Measurements from ENCODE around the gene FOXA2. TPM values are rescaled to one million over a fixed set of nuclear protein-coding genes. Genes with fewer than 3 reads are reported as not detected.

FOXA2 gene
- total RNA-seq, 1 experiment from 2014 or later: 28.0 TPM

DNA sequence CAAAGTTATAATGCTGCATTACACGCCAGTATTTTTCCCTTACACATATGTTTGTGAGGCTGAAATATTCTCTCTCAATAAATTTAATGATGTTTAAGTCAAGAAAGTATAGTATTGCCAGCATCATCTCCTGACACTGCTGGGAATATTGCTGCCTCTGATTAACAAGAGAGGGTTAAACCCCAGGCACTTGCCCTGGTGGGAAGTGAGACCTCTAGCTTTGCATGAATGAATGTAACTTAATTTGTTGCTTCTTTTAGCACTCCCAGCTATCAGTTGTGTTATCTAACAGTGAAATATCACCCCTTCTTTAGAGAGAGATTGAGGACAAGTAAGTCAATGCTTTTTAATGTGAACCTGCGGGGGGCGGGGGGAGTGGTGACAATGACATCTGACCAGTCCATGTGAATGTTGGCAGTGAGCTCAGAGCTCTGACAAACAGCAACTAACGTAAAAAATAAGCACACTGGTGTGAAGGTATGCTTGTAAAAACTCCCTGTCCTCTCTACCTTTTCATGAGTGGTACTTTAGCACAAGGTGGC is 9.8 kb downstream of the FOXA2 start:
- in situ Hi-C loops (cut with HindIII; ENCODE audit: low pct_unique_long_range_greater_than_20kb, low sequenced_read_pairs): no loop called here
- ChIA-PET CTCF (interaction anchor here (0.6 to 1.4 kb wide), 5 partner anchors 10 to 285 kb away, joined by 3 to 5 read pairs (median 4); partner anchors contain the start of gene FOXA2), POLR2A (no interaction called here)
- intact Hi-C loops (cut with micrococcal nuclease; ENCODE audit: unreplicated experiment): loop anchor here (10.0 kb wide), 1 partner anchor 780 kb away; the partner anchor contains the start of gene NXT1
- Histone ChIP-seq H3K36me3 (ENCODE audit: control insufficient read depth, insufficient read depth, low read length) (no peaks in the 10 kb centered on the region), H3K9me3 (ENCODE audit: control insufficient read depth, insufficient read depth, low read depth, low read length) (no peaks in the 10 kb centered on the region), H3K27ac (ENCODE audit: low read length) (peak overlapping the region; percentile 94), H3K4me1 (ENCODE audit: control insufficient read depth, insufficient read depth, low read length) (peaks cover 73% of the 10 kb centered on the region), H3K27me3 (ENCODE audit: control insufficient read depth, insufficient read depth, low read length) (no peaks in the 10 kb centered on the region; the same call in 1 of the 2 replicates), H3K4me3 (ENCODE audit: low read depth in 2 of 2, low read length in 2 of 2) (peak overlapping the region in 1 of 2 experiments; percentile 10; a peak in 1 of 4 replicates)
- TF ChIP-seq, protein P1, sequence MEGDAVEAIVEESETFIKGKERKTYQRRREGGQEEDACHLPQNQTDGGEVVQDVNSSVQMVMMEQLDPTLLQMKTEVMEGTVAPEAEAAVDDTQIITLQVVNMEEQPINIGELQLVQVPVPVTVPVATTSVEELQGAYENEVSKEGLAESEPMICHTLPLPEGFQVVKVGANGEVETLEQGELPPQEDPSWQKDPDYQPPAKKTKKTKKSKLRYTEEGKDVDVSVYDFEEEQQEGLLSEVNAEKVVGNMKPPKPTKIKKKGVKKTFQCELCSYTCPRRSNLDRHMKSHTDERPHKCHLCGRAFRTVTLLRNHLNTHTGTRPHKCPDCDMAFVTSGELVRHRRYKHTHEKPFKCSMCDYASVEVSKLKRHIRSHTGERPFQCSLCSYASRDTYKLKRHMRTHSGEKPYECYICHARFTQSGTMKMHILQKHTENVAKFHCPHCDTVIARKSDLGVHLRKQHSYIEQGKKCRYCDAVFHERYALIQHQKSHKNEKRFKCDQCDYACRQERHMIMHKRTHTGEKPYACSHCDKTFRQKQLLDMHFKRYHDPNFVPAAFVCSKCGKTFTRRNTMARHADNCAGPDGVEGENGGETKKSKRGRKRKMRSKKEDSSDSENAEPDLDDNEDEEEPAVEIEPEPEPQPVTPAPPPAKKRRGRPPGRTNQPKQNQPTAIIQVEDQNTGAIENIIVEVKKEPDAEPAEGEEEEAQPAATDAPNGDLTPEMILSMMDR (IDR thresholded peaks at IDR 0.05): peak; percentile 40; the same call in 1 of the 2 replicates
- TF ChIP-seq TCF7L2 (IDR thresholded peaks at IDR 0.05; ENCODE audit: low read depth, low read length): no peak
- ATAC-seq (peak; percentile 6), DNase-seq (ENCODE audit: low read depth, low spot score) (no peak)
- no TSS peak for BruUV-seq (replicated peaks)

DNA sequence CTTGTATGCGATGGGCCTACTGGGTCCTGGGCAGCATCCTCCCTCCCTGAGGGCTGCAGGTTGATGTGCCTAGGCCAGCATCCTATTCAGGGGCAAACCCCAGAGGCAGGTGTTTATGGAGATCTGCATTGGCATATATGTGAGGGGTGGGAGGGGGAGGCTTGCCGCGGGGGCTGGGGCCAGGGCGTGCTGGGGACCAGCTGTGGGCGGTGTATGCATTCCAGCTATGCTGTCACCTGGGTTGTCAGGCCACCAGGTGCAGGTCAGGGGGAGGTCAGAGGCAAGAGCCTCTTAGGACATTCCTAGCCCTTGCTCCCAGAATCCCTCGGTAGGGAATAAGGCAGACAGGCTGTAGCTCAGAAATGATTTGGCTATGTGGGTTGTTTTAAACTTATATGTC is 11.9 kb downstream of the FOXA2 start:
- intact Hi-C loops (cut with micrococcal nuclease; ENCODE audit: unreplicated experiment): loop anchor here (10.0 kb wide), 1 partner anchor 782 kb away; the partner anchor contains the start of gene NXT1
- Histone ChIP-seq H3K4me1 (ENCODE audit: control insufficient read depth, insufficient read depth, low read length) (peaks cover 79% of the 10 kb centered on the region), H3K9me3 (ENCODE audit: control insufficient read depth, insufficient read depth, low read depth, low read length) (no peaks in the 10 kb centered on the region), H3K4me3 (ENCODE audit: low read depth in 2 of 2, low read length in 2 of 2) (no peak overlapping the region), H3K36me3 (ENCODE audit: control insufficient read depth, insufficient read depth, low read length) (no peaks in the 10 kb centered on the region), H3K27ac (ENCODE audit: low read length) (peak overlapping the region; percentile 94), H3K27me3 (ENCODE audit: control insufficient read depth, insufficient read depth, low read length) (no peaks in the 10 kb centered on the region; the same call in 1 of the 2 replicates)
- no peak for ATAC-seq
- CTCF ChIA-PET: no interaction called here
- DNase-seq (ENCODE audit: low read depth, low spot score): no peak
- POLR2A ChIA-PET: no interaction called here
- TF ChIP-seq TCF7L2 (IDR thresholded peaks at IDR 0.05; ENCODE audit: low read depth, low read length) (no peak), POLR2AphosphoS5 (IDR thresholded peaks at IDR 0.05; ENCODE audit: low read depth, low read length) (no peak), SIN3A (IDR thresholded peaks at IDR 0.05; ENCODE audit: borderline replicate concordance, insufficient read depth, low read depth, low read length) (no peak)
- TF ChIP-seq, protein P1 (IDR thresholded peaks at IDR 0.05): no peak
- TF ChIP-seq, protein P2, sequence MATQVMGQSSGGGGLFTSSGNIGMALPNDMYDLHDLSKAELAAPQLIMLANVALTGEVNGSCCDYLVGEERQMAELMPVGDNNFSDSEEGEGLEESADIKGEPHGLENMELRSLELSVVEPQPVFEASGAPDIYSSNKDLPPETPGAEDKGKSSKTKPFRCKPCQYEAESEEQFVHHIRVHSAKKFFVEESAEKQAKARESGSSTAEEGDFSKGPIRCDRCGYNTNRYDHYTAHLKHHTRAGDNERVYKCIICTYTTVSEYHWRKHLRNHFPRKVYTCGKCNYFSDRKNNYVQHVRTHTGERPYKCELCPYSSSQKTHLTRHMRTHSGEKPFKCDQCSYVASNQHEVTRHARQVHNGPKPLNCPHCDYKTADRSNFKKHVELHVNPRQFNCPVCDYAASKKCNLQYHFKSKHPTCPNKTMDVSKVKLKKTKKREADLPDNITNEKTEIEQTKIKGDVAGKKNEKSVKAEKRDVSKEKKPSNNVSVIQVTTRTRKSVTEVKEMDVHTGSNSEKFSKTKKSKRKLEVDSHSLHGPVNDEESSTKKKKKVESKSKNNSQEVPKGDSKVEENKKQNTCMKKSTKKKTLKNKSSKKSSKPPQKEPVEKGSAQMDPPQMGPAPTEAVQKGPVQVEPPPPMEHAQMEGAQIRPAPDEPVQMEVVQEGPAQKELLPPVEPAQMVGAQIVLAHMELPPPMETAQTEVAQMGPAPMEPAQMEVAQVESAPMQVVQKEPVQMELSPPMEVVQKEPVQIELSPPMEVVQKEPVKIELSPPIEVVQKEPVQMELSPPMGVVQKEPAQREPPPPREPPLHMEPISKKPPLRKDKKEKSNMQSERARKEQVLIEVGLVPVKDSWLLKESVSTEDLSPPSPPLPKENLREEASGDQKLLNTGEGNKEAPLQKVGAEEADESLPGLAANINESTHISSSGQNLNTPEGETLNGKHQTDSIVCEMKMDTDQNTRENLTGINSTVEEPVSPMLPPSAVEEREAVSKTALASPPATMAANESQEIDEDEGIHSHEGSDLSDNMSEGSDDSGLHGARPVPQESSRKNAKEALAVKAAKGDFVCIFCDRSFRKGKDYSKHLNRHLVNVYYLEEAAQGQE (IDR thresholded peaks at IDR 0.05; ENCODE audit: insufficient read depth in 1 of 2, low read depth in 2 of 2, low read length in 1 of 2): no peak
- no TSS peak for BruUV-seq (replicated peaks)
- in situ Hi-C loops (cut with HindIII; ENCODE audit: low pct_unique_long_range_greater_than_20kb, low sequenced_read_pairs): no loop called here

Data from Panc1 (cell line).